ENCODE results near the gene KLHL30. TPM values are rescaled to one million over a fixed set of nuclear protein-coding genes. Genes with fewer than 3 reads are reported as not detected.

The KLHL30 gene
- total RNA-seq, 1 experiment from 2014 or later: not detected

- no peak for DNase-seq (ENCODE audit: low read depth, low spot score)
- in situ Hi-C loops (cut with HindIII; ENCODE audit: low pct_unique_long_range_greater_than_20kb, low sequenced_read_pairs): no loop called here
Observed at GRCh38 chr2:238152771-238153688, 14.6 kb downstream of the KLHL30 start.

GRCh38 chr2:238154570-238154969 lies 16.1 kb downstream of the KLHL30 start:
- in situ Hi-C loops (cut with HindIII; ENCODE audit: low pct_unique_long_range_greater_than_20kb, low sequenced_read_pairs): no loop called here
- no peak for DNase-seq (ENCODE audit: low read depth, low spot score)

- no peak for DNase-seq (ENCODE audit: low read depth, low spot score)
Observed at GRCh38 chr2:238155051-238155760, 16.7 kb downstream of the KLHL30 start.

DNA sequence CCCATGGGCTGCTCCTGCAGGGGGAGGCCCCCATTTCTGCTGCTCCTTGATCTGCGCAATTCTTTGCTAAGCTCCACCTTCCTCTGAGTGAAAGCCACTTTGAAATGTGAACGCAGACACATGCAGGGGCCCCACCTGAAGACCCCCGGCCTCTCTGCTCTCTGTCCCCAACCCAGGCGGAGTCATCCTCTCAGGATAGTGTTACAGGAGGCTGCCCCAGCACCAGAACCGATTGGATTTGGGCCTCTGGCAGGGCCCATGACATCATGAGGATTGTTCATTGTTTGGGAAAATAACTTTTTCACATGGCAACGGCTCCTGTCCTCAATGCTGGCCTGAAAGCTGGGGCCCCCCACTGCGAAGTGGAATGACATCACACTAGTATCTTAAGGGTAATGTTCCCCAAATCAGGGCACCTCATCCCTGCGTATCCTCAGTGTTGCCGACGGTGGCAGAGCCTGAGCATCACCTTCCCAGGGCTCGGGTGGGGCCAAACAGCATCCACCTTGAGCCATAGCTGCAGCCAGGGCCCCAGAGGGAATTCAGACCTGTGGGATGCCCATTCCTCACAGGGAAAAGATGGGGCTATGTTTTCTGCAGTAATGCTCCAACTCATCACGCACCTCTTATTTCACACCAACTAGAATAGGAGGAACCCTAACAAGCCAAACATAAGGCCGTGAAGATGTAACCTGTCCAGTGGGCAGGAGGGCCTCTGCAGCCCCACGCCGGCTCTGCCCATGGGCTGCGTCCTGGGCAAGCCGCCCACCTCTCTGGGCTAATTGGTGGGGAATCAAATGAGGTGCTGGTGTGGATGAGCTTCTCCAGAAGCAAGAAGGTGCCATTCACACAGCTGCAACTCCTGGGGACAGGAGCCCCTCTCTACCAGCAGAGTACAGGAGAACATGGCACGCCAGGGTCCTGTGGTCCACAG lies 17.6 kb downstream of the KLHL30 start:
- DNase-seq (ENCODE audit: low read depth, low spot score): no peak
- in situ Hi-C loops (cut with HindIII; ENCODE audit: low pct_unique_long_range_greater_than_20kb, low sequenced_read_pairs): no loop called here

More at GRCh38 chr2:238155051-238155760, 16.7 kb downstream of the KLHL30 start:
- in situ Hi-C loops (cut with HindIII; ENCODE audit: low pct_unique_long_range_greater_than_20kb, low sequenced_read_pairs): no loop called here

- no peak for DNase-seq (ENCODE audit: low read depth, low spot score)
- in situ Hi-C loops (cut with HindIII; ENCODE audit: low pct_unique_long_range_greater_than_20kb, low sequenced_read_pairs): no loop called here
Observed at GRCh38 chr2:238157506-238158017, 19.1 kb downstream of the KLHL30 start.

DNA sequence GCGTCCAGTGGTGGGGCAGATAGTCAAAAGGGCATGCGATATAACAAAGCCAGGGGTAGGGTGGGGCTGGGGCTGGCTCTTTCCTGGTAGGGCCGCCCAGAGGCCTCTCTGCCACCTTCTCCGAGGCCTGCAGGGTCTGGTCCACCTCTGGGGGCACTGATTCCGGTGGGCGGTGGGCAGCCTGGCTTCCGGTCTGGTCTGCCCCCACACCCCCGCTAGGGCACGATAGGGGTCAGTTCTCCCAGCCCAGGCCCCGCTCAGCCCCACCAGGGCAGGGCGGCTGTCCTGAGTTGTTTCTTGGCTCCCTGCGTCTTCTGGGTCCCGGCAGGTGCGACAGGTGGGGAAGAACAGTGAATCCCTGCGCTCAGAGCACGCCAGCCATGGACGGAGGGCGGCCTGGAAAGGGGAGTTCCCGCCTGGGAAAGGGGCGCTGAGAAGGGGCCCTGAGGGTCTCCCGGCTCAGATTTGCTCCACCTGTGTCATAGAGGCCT lies 19.6 kb downstream of the KLHL30 start:
- in situ Hi-C loops (cut with HindIII; ENCODE audit: low pct_unique_long_range_greater_than_20kb, low sequenced_read_pairs): no loop called here

GRCh38 chr2:238158509-238159070 lies 20.1 kb downstream of the KLHL30 start, which contains the start of gene ERFE:
Gene ERFE (plus strand): TSS chr2:238158970. CDS start chr2:238159008, 38 bp downstream.
- in situ Hi-C loops (cut with HindIII; ENCODE audit: low pct_unique_long_range_greater_than_20kb, low sequenced_read_pairs): no loop called here
- peak; percentile 53 for DNase-seq (ENCODE audit: low read depth, low spot score)

More for the DNA sequence above, 19.6 kb downstream of the KLHL30 start:
- no peak for DNase-seq (ENCODE audit: low read depth, low spot score)

DNA sequence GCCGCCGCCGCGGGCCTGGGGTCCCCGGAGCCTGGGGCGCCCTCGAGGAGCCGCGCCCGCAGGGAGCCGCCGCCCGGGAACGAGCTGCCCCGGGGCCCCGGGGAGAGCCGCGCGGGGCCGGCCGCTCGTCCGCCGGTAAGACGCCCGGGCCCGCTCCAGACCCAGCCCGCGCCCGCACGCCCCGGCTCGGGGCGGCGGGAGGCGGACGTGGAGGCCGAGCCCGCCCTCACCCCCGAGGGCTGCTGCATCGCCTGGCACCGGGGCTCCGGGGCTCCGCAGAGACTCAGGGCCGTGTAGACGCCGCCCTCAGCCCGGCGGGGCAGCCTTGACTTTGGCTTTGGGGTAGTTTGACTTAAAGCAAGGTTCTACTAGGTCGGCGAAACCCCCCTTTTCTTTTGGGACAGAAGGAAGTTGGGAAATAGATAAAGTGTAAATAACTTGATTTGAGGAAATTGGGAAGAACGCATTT lies 20.6 kb downstream of the KLHL30 start:
- in situ Hi-C loops (cut with HindIII; ENCODE audit: low pct_unique_long_range_greater_than_20kb, low sequenced_read_pairs): no loop called here
- DNase-seq (ENCODE audit: low read depth, low spot score): no peak

DNA sequence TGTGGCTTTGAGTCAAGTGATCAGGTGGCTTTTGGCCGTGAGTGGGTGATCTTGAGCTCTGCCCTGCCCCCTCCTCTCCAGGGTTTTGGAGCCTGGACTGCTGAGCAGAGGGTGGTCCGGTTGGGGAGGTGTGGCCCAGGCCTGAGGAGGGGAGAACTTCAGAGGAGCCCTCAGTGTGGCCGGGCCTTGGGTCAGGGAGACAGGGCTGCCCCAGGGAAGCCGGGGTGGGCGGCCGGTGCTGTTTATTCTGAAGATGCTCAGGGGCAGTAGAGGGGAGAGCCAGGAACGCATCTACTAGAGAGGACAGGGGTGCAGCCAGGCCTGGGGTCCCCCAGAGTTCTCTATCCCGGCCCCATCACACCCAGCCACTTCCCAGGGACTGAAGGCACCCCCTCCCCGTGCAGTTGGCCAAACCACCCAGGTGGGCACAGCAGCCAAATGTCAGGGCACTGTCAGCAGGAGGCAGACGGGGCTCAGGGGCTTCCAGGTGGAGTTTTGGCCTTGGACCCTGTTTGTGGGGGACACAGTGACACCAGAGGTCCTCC lies 21.3 kb downstream of the KLHL30 start:
- DNase-seq (ENCODE audit: low read depth, low spot score): no peak
- in situ Hi-C loops (cut with HindIII; ENCODE audit: low pct_unique_long_range_greater_than_20kb, low sequenced_read_pairs): no loop called here

DNA sequence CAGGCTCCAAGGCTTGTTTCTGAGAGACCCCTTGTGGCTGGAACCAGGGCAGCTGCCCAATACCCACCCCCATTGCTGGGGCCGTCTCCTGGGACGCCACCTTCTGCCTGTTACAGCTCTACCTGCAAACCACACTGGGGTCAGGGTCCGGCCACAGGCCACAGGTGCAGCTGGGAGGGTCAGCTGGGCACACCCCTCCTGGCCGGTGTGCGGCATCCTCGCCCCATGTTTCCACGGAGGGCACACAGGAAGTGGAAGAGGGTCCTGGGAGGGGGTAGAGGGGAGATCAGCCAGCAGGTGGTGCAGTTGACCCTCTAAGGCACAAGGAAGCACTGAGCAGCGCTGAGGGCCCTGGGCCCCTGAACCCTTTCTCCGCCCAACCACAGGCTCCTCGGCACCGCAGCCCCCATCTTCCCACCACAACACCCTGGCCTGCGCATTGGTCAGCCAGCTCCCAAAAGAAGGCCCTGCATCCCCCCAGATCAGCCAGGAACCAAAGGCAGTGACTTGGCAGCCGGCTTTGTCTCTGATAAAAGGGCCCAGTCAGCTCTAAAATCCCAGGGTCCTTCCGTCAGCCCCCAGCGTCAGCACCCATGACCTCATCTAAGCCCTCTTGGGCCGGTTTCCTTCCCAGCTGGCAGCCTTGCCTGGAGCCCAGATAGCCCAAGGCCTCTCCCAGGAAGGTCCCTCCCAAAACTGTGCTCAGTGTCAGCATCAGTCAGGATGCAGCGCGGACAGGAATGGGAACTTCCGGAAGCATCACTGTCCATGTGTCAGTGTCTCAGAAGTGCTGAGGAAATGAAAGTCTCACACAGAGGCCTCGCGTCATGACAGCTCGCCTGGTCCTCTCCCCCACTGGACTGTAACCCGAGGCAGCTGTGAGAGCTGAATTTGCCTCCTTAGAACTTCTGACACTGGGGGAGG lies 22.0 kb downstream of the KLHL30 start:
- in situ Hi-C loops (cut with HindIII; ENCODE audit: low pct_unique_long_range_greater_than_20kb, low sequenced_read_pairs): no loop called here
- DNase-seq (ENCODE audit: low read depth, low spot score): no peak

DNA sequence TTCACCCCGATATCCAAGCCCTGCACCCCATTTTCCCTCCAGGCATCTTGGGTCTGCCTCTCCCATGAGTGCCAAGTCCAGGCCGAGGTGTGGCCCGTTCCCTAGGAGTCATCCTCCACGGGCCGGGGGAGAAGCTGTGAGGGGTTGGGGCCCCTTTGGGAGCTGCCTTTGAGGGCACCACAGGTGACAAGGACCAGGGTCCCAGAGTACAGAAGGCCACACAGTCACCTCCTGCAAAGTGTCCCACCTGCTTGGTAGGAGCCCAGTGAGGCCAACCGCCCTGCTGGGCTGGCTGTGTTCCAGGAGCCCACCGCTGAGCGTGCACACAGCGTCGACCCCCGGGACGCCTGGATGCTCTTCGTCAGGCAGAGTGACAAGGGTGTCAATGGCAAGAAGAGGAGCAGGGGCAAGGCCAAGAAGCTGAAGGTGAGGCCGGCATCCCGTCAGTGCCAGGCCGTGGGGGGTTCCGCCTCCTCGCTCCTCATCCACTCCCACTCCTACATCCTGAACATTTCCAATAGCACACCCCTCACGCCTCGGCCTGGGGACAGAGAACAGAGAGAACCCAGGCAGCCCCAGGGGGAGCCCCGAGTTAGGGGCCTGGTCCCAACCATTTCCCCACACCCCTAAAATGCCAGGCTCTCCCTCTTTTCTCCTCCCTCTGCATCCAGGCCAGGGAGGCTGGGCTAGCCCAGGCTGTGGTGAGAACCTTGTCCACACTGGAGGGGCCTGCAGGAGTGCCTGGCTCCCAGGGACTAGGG lies 23.0 kb downstream of the KLHL30 start:
- DNase-seq (ENCODE audit: low read depth, low spot score): no peak
- in situ Hi-C loops (cut with HindIII; ENCODE audit: low pct_unique_long_range_greater_than_20kb, low sequenced_read_pairs): no loop called here

DNA sequence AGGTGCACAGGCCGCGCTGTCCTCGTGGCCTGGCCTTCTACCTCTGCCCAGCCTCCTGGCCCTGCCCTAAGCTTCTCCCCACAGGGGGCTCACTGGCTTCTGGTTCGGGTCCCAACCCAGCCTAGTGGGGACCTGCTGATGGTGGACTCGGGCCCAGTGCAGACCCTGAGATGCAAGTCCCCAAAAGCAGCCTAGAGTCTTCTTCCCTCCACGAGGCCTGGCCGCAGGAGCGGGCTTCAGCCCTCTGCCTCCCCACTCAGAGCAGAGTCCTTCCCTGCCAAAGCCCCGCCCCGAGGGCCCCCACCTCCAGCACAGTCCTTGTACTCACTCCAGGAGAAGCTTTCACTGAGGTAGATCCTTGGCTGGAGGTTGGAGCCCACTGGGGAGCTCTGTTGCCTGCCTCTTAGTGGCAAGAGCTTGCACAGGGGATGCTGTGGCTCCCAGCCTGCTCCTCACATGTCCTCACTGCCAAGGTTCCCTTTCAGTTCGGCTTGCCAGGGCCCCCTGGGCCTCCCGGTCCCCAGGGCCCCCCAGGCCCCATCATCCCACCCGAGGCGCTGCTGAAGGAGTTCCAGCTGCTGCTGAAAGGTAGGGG lies 23.9 kb downstream of the KLHL30 start:
- in situ Hi-C loops (cut with HindIII; ENCODE audit: low pct_unique_long_range_greater_than_20kb, low sequenced_read_pairs): no loop called here
- DNase-seq (ENCODE audit: low read depth, low spot score): no peak

DNA sequence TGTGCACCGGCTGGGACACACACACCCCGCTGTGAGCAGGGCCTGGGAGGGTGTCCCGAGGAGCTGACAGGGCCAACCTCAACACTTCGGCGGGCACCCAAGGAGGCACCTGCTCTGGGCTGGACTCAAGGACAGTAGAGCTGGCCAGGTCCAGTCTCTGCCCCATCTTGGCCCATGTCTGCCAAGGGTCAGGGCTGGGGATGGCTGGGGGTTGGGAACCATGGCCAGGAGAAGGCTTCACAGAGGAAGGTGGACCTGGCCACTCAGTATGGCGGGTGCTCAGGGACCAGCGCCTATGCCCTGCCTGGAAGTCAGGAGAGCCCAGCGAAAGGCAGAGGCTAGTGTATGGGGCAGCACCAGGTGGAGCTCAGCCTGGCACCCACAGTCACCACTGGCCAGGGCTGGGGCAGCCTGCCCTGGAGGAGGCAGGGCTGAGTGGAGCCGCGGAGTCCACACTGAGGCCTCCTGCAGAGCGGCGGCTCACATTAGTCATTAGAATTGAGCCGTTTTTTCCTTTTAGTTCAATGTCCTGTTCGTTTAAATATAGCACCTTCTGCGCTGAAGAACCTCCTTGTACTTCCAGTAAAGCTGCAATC lies 24.5 kb downstream of the KLHL30 start:
- no peak for DNase-seq (ENCODE audit: low read depth, low spot score)
- in situ Hi-C loops (cut with HindIII; ENCODE audit: low pct_unique_long_range_greater_than_20kb, low sequenced_read_pairs): no loop called here

DNA sequence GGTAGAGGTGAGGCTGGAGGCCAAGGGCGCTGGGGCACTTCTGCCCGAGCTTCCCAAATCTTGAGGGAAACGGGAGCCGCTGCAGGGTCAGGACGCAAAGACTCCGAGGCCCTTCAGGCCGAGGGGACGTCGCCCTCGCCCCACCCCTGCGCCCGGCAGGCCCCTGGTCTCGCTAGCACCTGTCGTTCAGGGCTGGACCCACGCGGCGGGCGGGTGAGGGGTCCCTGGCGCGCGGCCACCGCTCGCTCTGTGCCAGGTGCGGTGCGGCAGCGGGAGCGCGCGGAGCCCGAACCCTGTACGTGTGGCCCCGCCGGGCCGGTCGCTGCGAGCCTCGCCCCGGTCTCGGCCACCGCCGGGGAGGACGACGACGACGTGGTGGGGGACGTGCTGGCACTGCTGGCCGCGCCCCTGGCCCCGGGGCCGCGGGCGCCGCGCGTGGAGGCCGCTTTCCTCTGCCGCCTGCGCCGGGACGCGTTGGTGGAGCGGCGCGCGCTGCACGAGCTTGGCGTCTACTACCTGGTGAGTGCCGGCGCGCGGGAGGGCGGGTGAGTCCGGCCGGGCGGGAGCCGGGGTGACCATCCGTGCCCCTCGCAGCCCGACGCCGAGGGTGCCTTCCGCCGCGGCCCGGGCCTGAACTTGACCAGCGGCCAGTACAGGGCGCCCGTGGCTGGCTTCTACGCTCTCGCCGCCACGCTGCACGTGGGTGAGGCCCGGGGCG lies 25.2 kb downstream of the KLHL30 start:
- no peak for DNase-seq (ENCODE audit: low read depth, low spot score)
- in situ Hi-C loops (cut with HindIII; ENCODE audit: low pct_unique_long_range_greater_than_20kb, low sequenced_read_pairs): no loop called here
